Measurements from ENCODE around the gene ORM1.

Gene ORM1

GRCh38 chr9:114288193-114289091, 34.5 kb upstream of the ORM1 start:
- DNase-seq = no peak

GRCh38 chr9:114289106-114289505, 33.8 kb upstream of the ORM1 start:
- DNase-seq = no peak

- DNase-seq = no peak
Measured at GRCh38 chr9:114289571-114290481, 33.1 kb upstream of the ORM1 start.

- DNase-seq = no peak
Measured at GRCh38 chr9:114290561-114290986, 32.3 kb upstream of the ORM1 start.

GRCh38 chr9:114291064-114291474, 31.8 kb upstream of the ORM1 start:
- peak; percentile 70 for DNase-seq

- no peak for DNase-seq
Measured at GRCh38 chr9:114291886-114292590, 30.9 kb upstream of the ORM1 start.

- DNase-seq = no peak
Measured at GRCh38 chr9:114294664-114295063, 28.2 kb upstream of the ORM1 start.

GRCh38 chr9:114296338-114296737, 26.6 kb upstream of the ORM1 start:
- DNase-seq = no peak

GRCh38 chr9:114299286-114300152, 23.4 kb upstream of the ORM1 start:
- no peak for DNase-seq

GRCh38 chr9:114300153-114300845, 22.6 kb upstream of the ORM1 start:
- DNase-seq = no peak

GRCh38 chr9:114300846-114301797, 21.8 kb upstream of the ORM1 start:
- no peak for DNase-seq

GRCh38 chr9:114301798-114302565, 20.9 kb upstream of the ORM1 start:
- DNase-seq = no peak

- no peak for DNase-seq
Measured at GRCh38 chr9:114302727-114303126, 20.2 kb upstream of the ORM1 start.

- DNase-seq = no peak
Measured at GRCh38 chr9:114303571-114303970, 19.3 kb upstream of the ORM1 start.

- DNase-seq = no peak
Measured at GRCh38 chr9:114303977-114304376, 18.9 kb upstream of the ORM1 start.

GRCh38 chr9:114304416-114305188, 18.3 kb upstream of the ORM1 start:
- DNase-seq = no peak

- DNase-seq = no peak
Measured at GRCh38 chr9:114307899-114308267, 15.0 kb upstream of the ORM1 start.

GRCh38 chr9:114308361-114308950, 14.4 kb upstream of the ORM1 start:
- no peak for DNase-seq

Measured in activated CD4-positive, alpha-beta T cell treated with anti-CD3 and anti-CD28 coated beads, Interleukin-10, Interleukin-2, amounts not matched to agents 100 ng/mL and 50 ng/mL, durations not matched to agents 16 hours and 8 hours (primary cell).